ENCODE data around the gene CCDC183. TPM values are rescaled to one million over a fixed set of nuclear protein-coding genes. Genes with fewer than 3 reads are reported as not detected.

CCDC183 gene
- total and polyA plus RNA-seq, 10 donors = 0.41 to 1.6 (median 0.69) TPM

DNA sequence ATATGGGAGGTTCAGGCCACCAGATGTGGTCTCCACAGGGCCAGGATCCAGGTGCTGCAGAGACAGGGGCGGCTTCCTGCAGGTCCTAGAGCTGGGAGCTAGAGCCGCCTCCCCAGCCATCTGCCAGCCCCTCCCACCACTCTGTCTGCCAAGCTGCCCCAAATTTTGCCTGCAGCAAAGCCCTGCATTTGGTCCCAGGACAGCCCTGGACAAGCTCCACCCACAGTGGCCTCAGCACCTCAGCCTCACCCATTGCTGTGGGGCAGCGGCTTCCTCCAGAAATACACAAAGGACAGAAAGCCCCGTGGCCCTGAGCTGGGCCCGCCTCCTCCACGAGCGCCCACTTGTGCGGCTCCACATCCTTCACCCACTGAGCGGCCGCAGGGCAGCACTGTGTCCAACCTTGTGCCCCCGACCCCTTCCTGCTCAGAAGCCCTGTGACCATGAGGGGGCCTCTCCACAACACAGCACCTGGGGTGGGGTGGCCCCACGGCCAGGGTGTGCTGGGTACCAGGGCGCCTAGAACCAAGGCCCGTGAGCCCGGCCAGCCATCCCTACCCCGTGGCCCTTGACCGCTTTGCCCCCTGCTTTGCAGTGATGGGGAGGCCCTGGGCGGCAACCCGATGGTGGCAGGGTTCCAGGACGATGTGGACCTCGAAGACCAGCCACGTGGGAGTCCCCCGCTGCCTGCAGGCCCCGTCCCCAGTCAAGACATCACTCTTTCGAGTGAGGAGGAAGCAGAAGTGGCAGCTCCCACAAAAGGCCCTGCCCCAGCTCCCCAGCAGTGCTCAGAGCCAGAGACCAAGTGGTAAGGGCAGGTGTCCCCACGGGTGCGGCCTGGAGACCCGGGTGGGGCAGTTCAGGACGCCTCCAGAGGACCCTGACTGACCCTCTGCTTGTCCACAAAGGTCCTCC is 42.4 kb downstream of the CCDC183 start:
- intact Hi-C loops (cut with DNase I; ENCODE audit: low total_unique reads) = no loop called here
- Histone ChIP-seq H3K4me1 (peaks cover 20 to 44% (median 36%) of the 10 kb centered on the region in 6 donors), H3K36me3 (peaks cover 0 to 72% (median 37%) of the 10 kb centered on the region in 6 donors), H3K27ac (no peak overlapping the region), H3K9me3 (no peaks in the 10 kb centered on the region), H3K27me3 (replicated peaks in 1 of 7) (peaks cover 0 to 7% (median under 1%) of the 10 kb centered on the region in 7 donors), H3K4me3 (no peak overlapping the region)
- no peak for DNase-seq
- WGBS, 5 donors = 80 to 88% (median 86%) methylated on average over 19 to 29 of the region's 29 CpGs
- TF ChIP-seq POLR2A (IDR thresholded peaks at IDR 0.05) (no peak), POLR2AphosphoS5 (IDR thresholded peaks at IDR 0.05) (no peak)
- TF ChIP-seq, protein P1, sequence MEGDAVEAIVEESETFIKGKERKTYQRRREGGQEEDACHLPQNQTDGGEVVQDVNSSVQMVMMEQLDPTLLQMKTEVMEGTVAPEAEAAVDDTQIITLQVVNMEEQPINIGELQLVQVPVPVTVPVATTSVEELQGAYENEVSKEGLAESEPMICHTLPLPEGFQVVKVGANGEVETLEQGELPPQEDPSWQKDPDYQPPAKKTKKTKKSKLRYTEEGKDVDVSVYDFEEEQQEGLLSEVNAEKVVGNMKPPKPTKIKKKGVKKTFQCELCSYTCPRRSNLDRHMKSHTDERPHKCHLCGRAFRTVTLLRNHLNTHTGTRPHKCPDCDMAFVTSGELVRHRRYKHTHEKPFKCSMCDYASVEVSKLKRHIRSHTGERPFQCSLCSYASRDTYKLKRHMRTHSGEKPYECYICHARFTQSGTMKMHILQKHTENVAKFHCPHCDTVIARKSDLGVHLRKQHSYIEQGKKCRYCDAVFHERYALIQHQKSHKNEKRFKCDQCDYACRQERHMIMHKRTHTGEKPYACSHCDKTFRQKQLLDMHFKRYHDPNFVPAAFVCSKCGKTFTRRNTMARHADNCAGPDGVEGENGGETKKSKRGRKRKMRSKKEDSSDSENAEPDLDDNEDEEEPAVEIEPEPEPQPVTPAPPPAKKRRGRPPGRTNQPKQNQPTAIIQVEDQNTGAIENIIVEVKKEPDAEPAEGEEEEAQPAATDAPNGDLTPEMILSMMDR (IDR thresholded peaks at IDR 0.05 in 8 of 11, conservative IDR thresholded peaks at IDR 0.05 in 3 of 11) = no peak

DNA sequence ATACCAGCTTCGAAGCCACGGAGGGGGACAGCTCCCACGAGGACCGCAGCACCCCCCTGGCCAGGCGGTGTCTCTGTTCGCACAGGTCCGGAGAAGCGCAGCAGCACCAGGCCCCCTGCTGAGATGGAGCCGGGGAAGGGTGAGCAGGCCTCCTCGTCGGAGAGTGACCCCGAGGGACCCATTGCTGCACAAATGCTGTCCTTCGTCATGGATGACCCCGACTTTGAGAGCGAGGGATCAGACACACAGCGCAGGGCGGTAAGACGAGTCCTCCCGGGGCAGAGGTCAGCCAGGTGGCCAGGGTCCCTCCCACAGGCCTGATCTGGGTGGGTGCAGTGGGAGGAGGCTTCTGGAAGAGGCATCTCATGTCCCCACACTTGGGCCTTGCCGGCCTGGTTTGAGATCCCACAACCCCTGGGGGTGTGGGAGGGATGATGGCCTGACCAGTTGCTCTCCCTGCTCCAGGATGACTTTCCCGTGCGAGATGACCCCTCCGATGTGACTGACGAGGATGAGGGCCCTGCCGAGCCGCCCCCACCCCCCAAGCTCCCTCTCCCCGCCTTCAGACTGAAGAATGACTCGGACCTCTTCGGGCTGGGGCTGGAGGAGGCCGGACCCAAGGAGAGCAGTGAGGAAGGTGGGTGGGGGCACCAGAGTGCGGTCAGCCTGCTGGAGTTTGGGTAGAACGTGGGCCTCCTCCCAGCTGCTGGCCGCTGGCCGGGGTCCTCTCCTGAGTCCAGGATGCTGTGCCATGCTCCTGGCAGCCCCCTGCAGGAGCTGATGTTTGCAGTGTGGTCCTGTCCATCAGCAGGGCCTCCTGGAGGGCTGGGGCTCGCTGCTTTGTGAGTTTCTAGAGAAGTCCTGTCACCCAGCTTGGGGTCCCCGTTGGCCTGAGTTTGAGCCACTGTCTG is 43.3 kb downstream of the CCDC183 start:
- H3K4me3 ChIP-seq = no peak overlapping the region
- peak overlapping the region in 4 of 8 donors; percentile 8 to 90 (median 63) for H3K27ac ChIP-seq
- no peak for DNase-seq
- intact Hi-C loops (cut with DNase I; ENCODE audit: low total_unique reads) = loop anchor here (10.0 kb wide), 1 partner anchor 105 kb away; the partner anchor contains the start of genes C8G and FBXW5
- peaks cover 27 to 53% (median 45%) of the 10 kb centered on the region in 6 donors for H3K4me1 ChIP-seq
- TF ChIP-seq, protein P1 (IDR thresholded peaks at IDR 0.05 in 8 of 11, conservative IDR thresholded peaks at IDR 0.05 in 3 of 11) = no peak
- TF ChIP-seq POLR2A (IDR thresholded peaks at IDR 0.05) (no peak), POLR2AphosphoS5 (IDR thresholded peaks at IDR 0.05) (no peak)
- peaks cover 0 to 66% (median 37%) of the 10 kb centered on the region in 6 donors for H3K36me3 ChIP-seq
- 90 to 94% (median 92%) methylated on average over 29 to 36 of the region's 36 CpGs for WGBS, 5 donors
- H3K9me3 ChIP-seq = no peaks in the 10 kb centered on the region
- peaks cover 0 to 16% (median 9%) of the 10 kb centered on the region in 7 donors for H3K27me3 ChIP-seq (replicated peaks in 1 of 7)

DNA sequence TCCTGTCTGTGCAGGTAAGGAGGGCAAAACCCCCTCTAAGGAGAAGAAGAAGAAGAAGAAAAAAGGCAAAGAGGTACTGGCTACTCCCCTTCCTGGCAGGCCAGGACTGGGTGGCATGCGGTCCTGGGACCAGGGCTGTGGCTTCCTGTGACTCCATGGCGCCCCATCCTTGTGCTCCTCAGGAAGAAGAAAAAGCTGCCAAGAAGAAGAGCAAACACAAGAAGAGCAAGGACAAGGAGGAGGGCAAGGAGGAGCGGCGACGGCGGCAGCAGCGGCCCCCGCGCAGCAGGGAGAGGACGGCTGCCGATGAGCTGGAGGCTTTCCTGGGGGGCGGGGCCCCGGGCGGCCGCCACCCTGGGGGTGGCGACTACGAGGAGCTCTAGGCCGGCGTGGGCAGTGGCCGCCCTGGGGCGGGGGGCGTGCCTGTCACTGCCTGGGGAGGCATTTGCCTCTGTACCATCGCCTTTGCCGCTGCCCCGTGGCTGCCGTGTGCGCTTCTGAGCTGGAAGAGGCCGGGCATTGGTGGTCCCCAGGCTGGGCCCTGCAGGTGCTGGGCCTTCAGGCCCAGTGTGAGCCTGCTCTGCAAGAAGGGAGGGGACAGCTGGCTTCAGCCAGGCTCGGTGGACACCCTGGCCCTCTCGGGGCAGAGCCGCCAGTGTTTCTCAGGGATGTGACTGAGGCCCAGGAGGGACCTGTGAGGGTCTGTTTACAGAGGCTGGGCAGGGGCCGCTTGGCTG is 44.2 kb downstream of the CCDC183 start:
- intact Hi-C loops (cut with DNase I; ENCODE audit: low total_unique reads) = loop anchor here (10.0 kb wide), 1 partner anchor 104 kb away; the partner anchor contains the start of genes C8G and FBXW5
- peak overlapping the region in 4 of 8 donors; percentile 28 to 90 (median 63) for H3K27ac ChIP-seq
- DNase-seq = no peak
- 58 to 79% (median 76%) methylated on average over 18 to 32 of the region's 32 CpGs for WGBS, 5 donors
- H3K9me3 ChIP-seq = no peaks in the 10 kb centered on the region
- H3K4me1 ChIP-seq = peaks cover 27 to 58% (median 48%) of the 10 kb centered on the region in 6 donors
- TF ChIP-seq POLR2A (IDR thresholded peaks at IDR 0.05) (no peak), POLR2AphosphoS5 (IDR thresholded peaks at IDR 0.05) (peak in 2 of 3 donors; percentile 11 to 52)
- peaks cover 0 to 23% (median 15%) of the 10 kb centered on the region in 7 donors for H3K27me3 ChIP-seq (replicated peaks in 1 of 7)
- no peak overlapping the region for H3K4me3 ChIP-seq
- peaks cover 0 to 66% (median 37%) of the 10 kb centered on the region in 6 donors for H3K36me3 ChIP-seq

Data from spleen (tissue), 11 donors.